HCT116 (cell line): ENCODE data around the gene DDX60.

ENCODE experiments used
- EZH2 ChIP-seq: fragments of 200-600 bp; sonication (generic); IDR thresholded peaks from 2 replicates; pipeline ENCODE4 v1.6.1; 2017; ENCODE audit warnings: antibody characterized with exemption, mixed run types
- POLR2A ChIP-seq: IDR thresholded peaks from 2 replicates; pipeline ENCODE4 v1.7.0; 2011; ENCODE audit warnings: borderline replicate concordance; ENCODE audit not compliant: insufficient read depth, insufficient read length; ENCODE audit errors: extremely low read depth
- SP1 ChIP-seq: IDR thresholded peaks from 2 replicates; pipeline ENCODE4 v1.6.1; 2012; ENCODE audit warnings: low read depth
- ZFX ChIP-seq: fragments of 450-650 bp; IDR thresholded peaks from 2 replicates; pipeline ENCODE4 v1.6.1; 2017
- TF ChIP-seq, protein P1 (sequence below), 3 experiments: fragments of 200-600 bp in 1 of 3; sonication (generic) in 1 of 3; IDR thresholded peaks in 2 of 3; conservative IDR thresholded peaks in 1 of 3; 2 replicates each; pipeline ENCODE4 v1.5.1; 2012 to 2017; ENCODE audit warnings: low read depth in 2 of 3, low read length in 2 of 3, antibody characterized with exemption in 1 of 3, borderline replicate concordance in 1 of 3, control low read depth in 1 of 3, mild to moderate bottlenecking in 1 of 3, mixed read lengths in 1 of 3, mixed run types in 1 of 3, moderate library complexity in 1 of 3; ENCODE audit not compliant: insufficient read depth in 1 of 3
- TF ChIP-seq, protein P2 (sequence below): IDR thresholded peaks from 2 replicates; pipeline ENCODE4 v1.6.1; 2012; ENCODE audit warnings: low read depth

DNA sequence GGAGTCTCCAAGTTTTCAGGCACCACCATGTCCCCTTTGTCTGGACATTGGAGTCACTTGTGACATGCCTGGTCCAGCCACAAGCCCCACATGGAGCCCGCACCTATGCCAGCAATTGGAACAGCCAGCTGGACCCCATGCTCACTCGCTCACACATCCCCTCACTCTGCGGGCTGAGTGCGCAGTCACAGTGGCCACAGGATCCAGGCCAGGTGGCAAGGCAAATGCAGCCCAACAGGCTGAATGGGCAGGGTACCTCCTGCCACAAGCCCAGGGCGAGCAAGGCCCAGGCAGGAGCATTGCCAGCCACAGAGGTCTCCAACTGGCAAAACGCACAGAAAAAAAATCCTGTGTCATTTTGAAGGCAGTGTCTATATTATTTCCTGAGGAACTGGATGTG is 144.2 kb downstream of the DDX60 start:
- TF ChIP-seq SP1, result no peak
- no peak for TF ChIP-seq ZFX
- TF ChIP-seq POLR2A, result no peak
- TF ChIP-seq EZH2, result no peak
- TF ChIP-seq, protein P1, sequence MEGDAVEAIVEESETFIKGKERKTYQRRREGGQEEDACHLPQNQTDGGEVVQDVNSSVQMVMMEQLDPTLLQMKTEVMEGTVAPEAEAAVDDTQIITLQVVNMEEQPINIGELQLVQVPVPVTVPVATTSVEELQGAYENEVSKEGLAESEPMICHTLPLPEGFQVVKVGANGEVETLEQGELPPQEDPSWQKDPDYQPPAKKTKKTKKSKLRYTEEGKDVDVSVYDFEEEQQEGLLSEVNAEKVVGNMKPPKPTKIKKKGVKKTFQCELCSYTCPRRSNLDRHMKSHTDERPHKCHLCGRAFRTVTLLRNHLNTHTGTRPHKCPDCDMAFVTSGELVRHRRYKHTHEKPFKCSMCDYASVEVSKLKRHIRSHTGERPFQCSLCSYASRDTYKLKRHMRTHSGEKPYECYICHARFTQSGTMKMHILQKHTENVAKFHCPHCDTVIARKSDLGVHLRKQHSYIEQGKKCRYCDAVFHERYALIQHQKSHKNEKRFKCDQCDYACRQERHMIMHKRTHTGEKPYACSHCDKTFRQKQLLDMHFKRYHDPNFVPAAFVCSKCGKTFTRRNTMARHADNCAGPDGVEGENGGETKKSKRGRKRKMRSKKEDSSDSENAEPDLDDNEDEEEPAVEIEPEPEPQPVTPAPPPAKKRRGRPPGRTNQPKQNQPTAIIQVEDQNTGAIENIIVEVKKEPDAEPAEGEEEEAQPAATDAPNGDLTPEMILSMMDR (IDR thresholded peaks at IDR 0.05 in 2 of 3, conservative IDR thresholded peaks at IDR 0.05 in 1 of 3; ENCODE audit: borderline replicate concordance in 1 of 3, insufficient read depth in 1 of 3, low read depth in 2 of 3, low read length in 2 of 3), result no peak
- TF ChIP-seq, protein P2, sequence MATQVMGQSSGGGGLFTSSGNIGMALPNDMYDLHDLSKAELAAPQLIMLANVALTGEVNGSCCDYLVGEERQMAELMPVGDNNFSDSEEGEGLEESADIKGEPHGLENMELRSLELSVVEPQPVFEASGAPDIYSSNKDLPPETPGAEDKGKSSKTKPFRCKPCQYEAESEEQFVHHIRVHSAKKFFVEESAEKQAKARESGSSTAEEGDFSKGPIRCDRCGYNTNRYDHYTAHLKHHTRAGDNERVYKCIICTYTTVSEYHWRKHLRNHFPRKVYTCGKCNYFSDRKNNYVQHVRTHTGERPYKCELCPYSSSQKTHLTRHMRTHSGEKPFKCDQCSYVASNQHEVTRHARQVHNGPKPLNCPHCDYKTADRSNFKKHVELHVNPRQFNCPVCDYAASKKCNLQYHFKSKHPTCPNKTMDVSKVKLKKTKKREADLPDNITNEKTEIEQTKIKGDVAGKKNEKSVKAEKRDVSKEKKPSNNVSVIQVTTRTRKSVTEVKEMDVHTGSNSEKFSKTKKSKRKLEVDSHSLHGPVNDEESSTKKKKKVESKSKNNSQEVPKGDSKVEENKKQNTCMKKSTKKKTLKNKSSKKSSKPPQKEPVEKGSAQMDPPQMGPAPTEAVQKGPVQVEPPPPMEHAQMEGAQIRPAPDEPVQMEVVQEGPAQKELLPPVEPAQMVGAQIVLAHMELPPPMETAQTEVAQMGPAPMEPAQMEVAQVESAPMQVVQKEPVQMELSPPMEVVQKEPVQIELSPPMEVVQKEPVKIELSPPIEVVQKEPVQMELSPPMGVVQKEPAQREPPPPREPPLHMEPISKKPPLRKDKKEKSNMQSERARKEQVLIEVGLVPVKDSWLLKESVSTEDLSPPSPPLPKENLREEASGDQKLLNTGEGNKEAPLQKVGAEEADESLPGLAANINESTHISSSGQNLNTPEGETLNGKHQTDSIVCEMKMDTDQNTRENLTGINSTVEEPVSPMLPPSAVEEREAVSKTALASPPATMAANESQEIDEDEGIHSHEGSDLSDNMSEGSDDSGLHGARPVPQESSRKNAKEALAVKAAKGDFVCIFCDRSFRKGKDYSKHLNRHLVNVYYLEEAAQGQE, result no peak
